ENCODE data around the gene PCNX2.

- TF ChIP-seq CTCF (IDR thresholded peaks at IDR 0.05; ENCODE audit: poor library complexity) (no peak), EZH2phosphoT487 (IDR thresholded peaks at IDR 0.05; ENCODE audit: low read depth, severe bottlenecking, unreplicated experiment) (no peak)
Measured at GRCh38 chr1:233193741-233194140, 101.8 kb downstream of the PCNX2 start.

All from hepatocyte (in vitro differentiated cells).